HCT116 (cell line): ENCODE data around the gene FOSB. TPM values are rescaled to one million over a fixed set of nuclear protein-coding genes. Genes with fewer than 3 reads are reported as not detected.

ENCODE experiments used
- ATAC-seq: fragments of 200-7000 bp; cut with Tn5 transposase; 2 replicates; pipeline ENCODE4 v1.9.1; 2020; ENCODE audit warnings: mild to moderate bottlenecking, moderate library complexity
- BruUV-seq: library from RNA; stranded (reverse); fragments of 400-500 nt; replicated peaks from 2 replicates; lab custom pipeline; 2021; lab: Mats Ljungman, UMichigan
- CTCF ChIA-PET: fragments of 300-600 bp; sonication (Branson Sonifier 250); formaldehyde crosslinking; loops from one replicate; lab custom pipeline; 2021; ENCODE audit warnings: antibody characterized with exemption; lab: Charles Lee
- POLR2A ChIA-PET: fragments of 300-600, 350-600 bp; sonication (Branson Sonifier 250); formaldehyde crosslinking; loops from one replicate; lab custom pipeline; 2021; ENCODE audit warnings: antibody characterized with exemption; lab: Charles Lee
- RAD21 ChIA-PET, 2 experiments: fragments of 300-600 bp; sonication (Branson Sonifier 250); formaldehyde crosslinking; loops; one replicate each; lab custom pipeline; 2023; ENCODE audit warnings: low total read pairs in 2 of 2; ENCODE audit not compliant: uncharacterized antibody in 2 of 2, unreplicated experiment in 2 of 2, low non-redundant PET in 1 of 2; lab: Charles Lee
- DNase-seq: peaks from one replicate; pipeline ENCODE4 v3.0.0-alpha.2; 2010; ENCODE audit warnings: low read depth, low spot score
- H2AFZ ChIP-seq: fragments of 200-600 bp; shearing (Covaris generic), sonication (generic); 2 replicates; pipeline ENCODE4 v1.6.1; 2017; ENCODE audit warnings: low read depth, mixed run types, mixed read lengths, antibody characterized with exemption, low read length; ENCODE audit not compliant: poor library complexity, severe bottlenecking
- H3K27ac ChIP-seq: 2 replicates; pipeline ENCODE4 v1.5.1; 2012; ENCODE audit warnings: low read depth, low read length
- H3K27me3 ChIP-seq: fragments of 200-600 bp; sonication (generic); 2 replicates; pipeline ENCODE4 v1.6.1; 2016; ENCODE audit warnings: mixed run types, low read length, mixed read lengths; ENCODE audit not compliant: insufficient read depth
- H3K36me3 ChIP-seq, 2 experiments: fragments of 200-500 bp in 1 of 2; fragments of 200-600 bp in 1 of 2; sonication (Bioruptor generic) in 1 of 2; sonication (generic) in 1 of 2; 2 replicates each; pipeline versions ENCODE4 v1.5.1 to v1.6.1; 2014 to 2016; ENCODE audit warnings: low read length in 2 of 2, inconsistent platforms in 1 of 2, mixed read lengths in 1 of 2, mixed run types in 1 of 2; ENCODE audit not compliant: insufficient read depth in 2 of 2, control insufficient read depth in 1 of 2
- H3K4me1 ChIP-seq, 2 experiments: fragments of 200-600 bp in 1 of 2; sonication (generic) in 1 of 2; 2 replicates each; pipeline versions ENCODE4 v1.5.1 to v1.6.1; 2012 to 2017; ENCODE audit warnings: low read length in 2 of 2, inconsistent platforms in 1 of 2, mild to moderate bottlenecking in 1 of 2, mixed read lengths in 1 of 2, mixed run types in 1 of 2, moderate library complexity in 1 of 2; ENCODE audit not compliant: insufficient read depth in 2 of 2, control insufficient read depth in 1 of 2
- H3K4me2 ChIP-seq: fragments of 200-600 bp; sonication (generic); 2 replicates; pipeline ENCODE4 v1.6.1; 2017; ENCODE audit warnings: mixed run types, low read length, mixed read lengths
- H3K4me3 ChIP-seq, 2 experiments: fragments of 200-600 bp in 1 of 2; sonication (generic) in 1 of 2; replicated peaks in 1 of 2; 2 replicates each; pipeline ENCODE4 v1.5.1; 2011 to 2016; ENCODE audit warnings: low read length in 2 of 2, control low read depth in 1 of 2, low read depth in 1 of 2, mild to moderate bottlenecking in 1 of 2, mixed read lengths in 1 of 2, mixed run types in 1 of 2
- H3K79me2 ChIP-seq: fragments of 200-600 bp; sonication (generic); 2 replicates; pipeline ENCODE4 v1.6.1; 2017; ENCODE audit warnings: mild to moderate bottlenecking, mixed run types, low read length, moderate library complexity, mixed read lengths; ENCODE audit not compliant: insufficient read depth
- H3K9ac ChIP-seq: fragments of 200-600 bp; sonication (generic); 2 replicates; pipeline ENCODE4 v1.6.1; 2016; ENCODE audit warnings: low read length, mixed read lengths
- H3K9me2 ChIP-seq: fragments of 200-600 bp; sonication (generic), shearing (Covaris generic); 2 replicates; pipeline ENCODE4 v1.6.1; 2017; ENCODE audit warnings: mixed run types, mild to moderate bottlenecking, moderate library complexity; ENCODE audit not compliant: insufficient read depth
- H3K9me3 ChIP-seq, 2 experiments: fragments of 200-500 bp in 1 of 2; fragments of 200-600 bp in 1 of 2; sonication (Bioruptor generic) in 1 of 2; sonication (generic) in 1 of 2; 2 replicates each; pipeline ENCODE4 v1.6.1; 2014 to 2017; ENCODE audit warnings: low read length in 2 of 2, mixed read lengths in 2 of 2, inconsistent platforms in 1 of 2, low read depth in 1 of 2, mild to moderate bottlenecking in 1 of 2, mixed run types in 1 of 2, moderate library complexity in 1 of 2; ENCODE audit not compliant: control insufficient read depth in 1 of 2, insufficient read depth in 1 of 2
- H4K20me1 ChIP-seq: fragments of 200-600 bp; sonication (generic), shearing (Covaris generic); 2 replicates; pipeline ENCODE4 v1.6.1; 2017; ENCODE audit warnings: mixed run types, mild to moderate bottlenecking, moderate library complexity; ENCODE audit not compliant: insufficient read depth
- CTCF ChIP-seq, 3 experiments: fragments of 200-600 bp in 1 of 3; sonication (generic) in 1 of 3; IDR thresholded peaks in 2 of 3; conservative IDR thresholded peaks in 1 of 3; 2 replicates each; pipeline ENCODE4 v1.5.1; 2012 to 2017; ENCODE audit warnings: low read depth in 2 of 3, low read length in 2 of 3, antibody characterized with exemption in 1 of 3, borderline replicate concordance in 1 of 3, control low read depth in 1 of 3, mild to moderate bottlenecking in 1 of 3, mixed read lengths in 1 of 3, mixed run types in 1 of 3, moderate library complexity in 1 of 3; ENCODE audit not compliant: insufficient read depth in 1 of 3
- MAX ChIP-seq: IDR thresholded peaks from 2 replicates; pipeline ENCODE4 v1.6.1; 2012
- TCF7L2 ChIP-seq: IDR thresholded peaks from 2 replicates; pipeline ENCODE4 v1.7.0; 2011; ENCODE audit warnings: borderline replicate concordance, inconsistent platforms; ENCODE audit not compliant: insufficient read depth, insufficient read length; ENCODE audit errors: extremely low read depth
- ZFX ChIP-seq: fragments of 450-650 bp; IDR thresholded peaks from 2 replicates; pipeline ENCODE4 v1.6.1; 2017
- intact Hi-C: fragments of 100-400 bp; cut with micrococcal nuclease; formaldehyde crosslinking; loops from 2 replicates; pipeline ENCODE4 v1.10.0; 2022
- total RNA-seq: library from RNA; stranded (reverse); gene quantifications from one replicate; pipeline ENCODE4 v1.2.1, GENCODE V29; 2021; ENCODE audit not compliant: unreplicated experiment

FOSB gene
- total RNA-seq, 1 experiment from 2014 or later: 12.6 TPM

- CTCF ChIA-PET: interaction anchor here (0.9 to 4.7 kb wide), 6 partner anchors 9 to 42 kb away, joined by 3 to 56 read pairs (median 8); no protein-coding TSS in a partner anchor
- H3K27ac ChIP-seq: peak overlapping the region; percentile 78
These were observed 2.4 kb downstream of the FOSB start for GRCh38 chr19:45469945-45470761.

More at GRCh38 chr19:45469945-45470761, 2.4 kb downstream of the FOSB start:
- Histone ChIP-seq H3K4me3 (peak overlapping the region; percentile 74 to 97), H3K27me3 (no peaks in the 10 kb centered on the region), H3K4me2 (peak overlapping the region; percentile 100), H3K36me3 (no peaks in the 10 kb centered on the region; a peak in 1 of 4 replicates), H3K4me1 (peaks cover 4 to 38% of the 10 kb centered on the region in 2 experiments), H3K9me2 (no peaks in the 10 kb centered on the region), H3K9me3 (no peaks in the 10 kb centered on the region), H3K79me2 (peaks cover 23% of the 10 kb centered on the region; the same call in 1 of the 2 replicates), H3K9ac (peak overlapping the region; percentile 99), H4K20me1 (no peaks in the 10 kb centered on the region; the same call in 1 of the 2 replicates), H2AFZ (no peak overlapping the region)
- TF ChIP-seq ZFX (no peak), MAX (no peak), TCF7L2 (no peak), CTCF (IDR thresholded peaks at IDR 0.05 in 2 of 3, conservative IDR thresholded peaks at IDR 0.05 in 1 of 3; ENCODE audit: borderline replicate concordance in 1 of 3, insufficient read depth in 1 of 3, low read depth in 2 of 3, low read length in 2 of 3) (no peak)
- ChIA-PET POLR2A (interaction anchor here (1.3 to 5.4 kb wide), 6 partner anchors 8 to 44 kb away, joined by 6 to 72 read pairs (median 20); no protein-coding TSS in a partner anchor), RAD21 (interaction anchor here (1.2 to 1.7 kb wide), 2 partner anchors 9 kb away, joined by 4 to 8 read pairs; no protein-coding TSS in a partner anchor)
- intact Hi-C loops: no loop called here
- no peak for ATAC-seq
- DNase-seq: no peak
- BruUV-seq: no TSS peak
